Chondrocyte (in vitro differentiated cells): ENCODE results near the gene MAGEA12. TPM values are rescaled to one million over a fixed set of nuclear protein-coding genes. Genes with fewer than 3 reads are reported as not detected.
"Not testable (repeated sequence)": the region's sequence is repeated elsewhere in the genome, so short reads cannot be mapped to it uniquely, and the experiment has no call there.

Source experiments
- DNase-seq: peaks from one replicate; pipeline ENCODE4 v3.0.0; 2021; ENCODE audit warnings: mixed read lengths, low spot score
- H3K27ac Mint-ChIP-seq: one replicate; pipeline ENCODE4 v1.8.0; 2021; ENCODE audit warnings: mild to moderate bottlenecking, moderate library complexity, mixed read lengths; ENCODE audit not compliant: unreplicated experiment
- H3K27me3 Mint-ChIP-seq: 2 replicates; pipeline ENCODE4 v1.8.0; 2021; ENCODE audit warnings: low read depth, mixed read lengths
- H3K36me3 Mint-ChIP-seq: 2 replicates; pipeline ENCODE4 v1.8.0; 2021; ENCODE audit warnings: low read depth, mixed read lengths
- H3K4me1 Mint-ChIP-seq: 2 replicates; pipeline ENCODE4 v1.8.0; 2021; ENCODE audit warnings: low read depth, mild to moderate bottlenecking, mixed read lengths
- H3K4me3 Mint-ChIP-seq: one replicate; pipeline ENCODE4 v1.8.0; 2021; ENCODE audit warnings: mild to moderate bottlenecking, moderate library complexity, mixed read lengths; ENCODE audit not compliant: unreplicated experiment
- H3K9me3 Mint-ChIP-seq: 2 replicates; pipeline ENCODE4 v1.8.0; 2021; ENCODE audit warnings: low read depth, mixed read lengths
- total RNA-seq: library from RNA; stranded (reverse); gene quantifications from 3 replicates; pipeline ENCODE4 v1.2.1, GENCODE V29; 2021

Gene MAGEA12
- total RNA-seq, 1 donor from 2014 or later: not detected

DNA sequence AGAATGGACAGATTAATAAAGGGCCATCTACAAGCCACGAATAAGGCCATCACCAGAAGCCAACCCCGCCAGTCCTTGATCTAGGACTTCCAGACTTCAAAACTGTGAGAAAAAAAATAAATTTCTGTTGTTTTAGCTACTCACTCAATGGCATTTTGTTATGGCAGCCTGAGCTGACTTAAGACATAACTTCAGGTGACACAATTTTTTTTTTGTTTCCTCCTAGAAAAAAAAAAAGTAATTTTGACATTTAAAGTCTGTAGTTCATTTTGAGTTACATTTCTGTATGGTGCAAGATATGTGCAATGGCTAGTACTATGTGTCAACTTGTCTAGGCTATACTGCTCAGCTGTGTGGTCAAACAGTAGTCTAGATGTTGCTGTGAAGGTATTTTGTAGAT is 25.4 kb downstream of the MAGEA12 start, which contains the start of gene CSAG3:
TSS of gene CSAG3 (plus strand) at position 301 of the 400 bp plus-strand sequence.
- H3K27me3 Mint-ChIP-seq: not testable (repeated sequence)

DNA sequence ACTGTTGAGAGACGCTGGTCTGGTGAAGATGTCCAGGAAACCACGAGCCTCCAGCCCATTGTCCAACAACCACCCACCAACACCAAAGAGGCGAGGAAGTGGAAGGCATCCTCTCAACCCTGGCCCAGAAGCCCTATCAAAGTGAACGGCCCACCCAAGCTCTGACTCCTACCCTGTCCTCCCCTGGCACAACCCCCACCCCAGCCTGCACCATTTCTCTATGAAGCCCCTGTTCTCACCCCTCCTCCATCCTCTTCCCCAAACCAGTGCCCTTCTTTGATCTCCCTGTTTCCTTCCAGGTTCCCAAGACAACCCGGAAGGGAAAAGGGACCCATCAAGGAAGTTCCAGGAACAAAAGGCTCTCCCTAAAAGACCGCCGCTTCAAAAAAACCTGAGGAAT is 26.0 kb downstream of the MAGEA12 start:
- H3K9me3 Mint-ChIP-seq, DNase-seq, H3K36me3 Mint-ChIP-seq, H3K27ac Mint-ChIP-seq, H3K4me3 Mint-ChIP-seq, H3K27me3 Mint-ChIP-seq, H3K4me1 Mint-ChIP-seq: not testable (repeated sequence)

More for the DNA sequence above, 25.4 kb downstream of the MAGEA12 start, which contains the start of gene CSAG3:
- H3K4me3 Mint-ChIP-seq, H3K9me3 Mint-ChIP-seq, DNase-seq, H3K27ac Mint-ChIP-seq, H3K36me3 Mint-ChIP-seq, H3K4me1 Mint-ChIP-seq: not testable (repeated sequence)

DNA sequence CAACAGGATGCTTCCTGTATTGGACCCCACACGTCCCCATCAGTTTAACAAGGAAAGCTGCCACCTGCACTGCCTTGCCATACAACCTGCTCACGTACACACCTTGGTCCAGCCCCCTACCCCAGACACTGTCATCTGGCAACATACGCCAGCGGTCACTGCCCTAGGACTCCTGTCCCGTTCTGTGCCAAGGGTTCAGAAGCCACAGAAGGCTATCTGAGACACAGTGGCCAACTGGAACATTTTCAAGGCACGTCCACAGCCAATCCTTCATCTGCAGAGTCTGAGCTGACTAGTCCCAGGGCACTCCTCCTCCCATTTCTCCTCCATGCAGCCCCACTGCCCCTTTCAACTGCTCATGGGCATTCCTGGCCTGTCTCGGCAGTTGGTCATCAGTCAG is 28.0 kb downstream of the MAGEA12 start:
- H3K9me3 Mint-ChIP-seq: not testable (repeated sequence)

DNA sequence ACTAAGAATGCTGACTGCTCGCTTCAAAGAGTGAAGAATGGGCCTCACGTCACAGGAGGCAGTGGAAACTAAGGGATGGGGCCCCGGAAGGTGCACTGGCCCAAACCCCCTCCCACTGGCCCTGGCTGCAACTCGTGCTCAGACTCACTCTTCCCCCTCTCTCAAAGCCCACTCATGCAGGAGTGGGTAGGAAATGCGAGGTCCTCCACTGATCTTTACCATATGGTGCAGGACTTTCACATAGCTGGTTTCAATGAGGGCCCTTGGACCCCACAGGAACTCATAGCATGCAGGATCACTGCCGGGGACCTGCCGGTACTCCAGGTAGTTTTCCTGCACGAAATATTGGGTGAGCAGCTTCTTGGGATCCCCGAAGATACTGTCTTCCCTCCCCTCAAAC is 33.0 kb downstream of the MAGEA12 start:
- not testable (repeated sequence) for H3K36me3 Mint-ChIP-seq, H3K4me3 Mint-ChIP-seq, DNase-seq, H3K9me3 Mint-ChIP-seq, H3K27ac Mint-ChIP-seq, H3K4me1 Mint-ChIP-seq, H3K27me3 Mint-ChIP-seq

More for the DNA sequence above, 28.0 kb downstream of the MAGEA12 start:
- not testable (repeated sequence) for H3K4me1 Mint-ChIP-seq, H3K27me3 Mint-ChIP-seq, H3K27ac Mint-ChIP-seq, H3K4me3 Mint-ChIP-seq, H3K36me3 Mint-ChIP-seq
- peak; percentile 21 for DNase-seq

- not testable (repeated sequence) for H3K36me3 Mint-ChIP-seq, H3K4me1 Mint-ChIP-seq, H3K9me3 Mint-ChIP-seq, H3K27ac Mint-ChIP-seq, DNase-seq, H3K4me3 Mint-ChIP-seq, H3K27me3 Mint-ChIP-seq
These were observed 36.2 kb downstream of the MAGEA12 start, which contains the start of gene MAGEA6 for GRCh38 chrX:152769549-152770289. Gene MAGEA6, minus strand, starts transcription at chrX:152769689. Its CDS starts 2,039 bp downstream, at chrX:152767650.

DNA sequence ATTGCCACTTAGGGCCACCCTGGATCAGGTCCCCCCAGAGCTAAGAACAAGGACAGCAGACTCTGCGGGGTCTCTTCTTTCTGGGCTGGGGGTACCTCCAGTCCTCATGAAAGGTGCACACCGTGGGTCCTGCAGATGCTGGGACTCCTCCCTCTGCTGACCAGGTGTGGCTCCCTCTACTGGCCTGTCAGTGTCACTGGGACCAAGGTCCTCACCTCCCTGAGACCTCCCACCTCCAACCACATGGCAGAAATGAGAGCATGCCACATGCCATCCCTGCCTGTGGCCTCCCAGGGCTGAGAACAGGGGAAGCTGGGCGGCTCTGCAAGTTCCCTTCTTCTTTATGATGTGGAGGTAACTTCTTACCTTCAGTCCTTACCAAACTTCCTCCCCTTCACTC is 53.5 kb downstream of the MAGEA12 start:
- not testable (repeated sequence) for DNase-seq, H3K4me3 Mint-ChIP-seq, H3K36me3 Mint-ChIP-seq, H3K9me3 Mint-ChIP-seq, H3K27ac Mint-ChIP-seq, H3K4me1 Mint-ChIP-seq, H3K27me3 Mint-ChIP-seq

Other genes with a start within 250 kb of the MAGEA12 start
- gene GABRQ, start 95.9 kb upstream of the MAGEA12 start, total RNA-seq: not detected in 3 replicates
- not detected in 3 replicates for gene MAGEA3, start 35.0 kb upstream of the MAGEA12 start, total RNA-seq
- gene CSAG2, start 24.5 kb upstream of the MAGEA12 start, total RNA-seq: not detected in 3 replicates
- not detected in 3 replicates for gene MAGEA2B, start 19.1 kb upstream of the MAGEA12 start, total RNA-seq
- not detected in 3 replicates for gene CSAG1, start within 50 bp of the MAGEA12 start, total RNA-seq
- not detected in 3 replicates for gene MAGEA2, start 20.1 kb downstream of the MAGEA12 start, total RNA-seq
- gene CSAG3, start 25.5 kb downstream of the MAGEA12 start, total RNA-seq: not detected in 3 replicates
- not detected in 3 replicates for gene MAGEA6, start 35.9 kb downstream of the MAGEA12 start, total RNA-seq
- 27.0 to 42.3 TPM (median 30.0 TPM) in 3 replicates for gene CETN2, start 97.0 kb downstream of the MAGEA12 start, total RNA-seq
- 18.1 to 20.3 TPM (median 18.7 TPM) in 3 replicates for gene NSDHL, start 97.3 kb downstream of the MAGEA12 start, total RNA-seq
- gene ZNF185, start 164.3 kb downstream of the MAGEA12 start, total RNA-seq: 6.0 to 14.0 TPM (median 13.7 TPM) in 3 replicates